GM21619 (cell line): Measurements from ENCODE around the gene TRIM28.
"Not testable (repeated sequence)": the region's sequence is repeated elsewhere in the genome, so short reads cannot be mapped to it uniquely, and the experiment has no call there.

ENCODE experiments used
- ATAC-seq: cut with Tn5 transposase; IDR thresholded peaks from one replicate; pipeline ENCODE4 v1.9.1; 2021; ENCODE audit not compliant: unreplicated experiment

Gene TRIM28

GRCh38 chr19:58543826-58544590 is at the start of gene TRIM28:
Gene TRIM28 (plus strand): TSS chr19:58544064. CDS start chr19:58544758, 694 bp downstream.
- ATAC-seq: peak; percentile 75

GRCh38 chr19:58497634-58498170 is 46.2 kb upstream of the TRIM28 start:
- no peak for ATAC-seq

GRCh38 chr19:58498316-58499020 is 45.4 kb upstream of the TRIM28 start:
- no peak for ATAC-seq

- peak; percentile 78 for ATAC-seq
Measured at GRCh38 chr19:58499021-58499927, 44.6 kb upstream of the TRIM28 start.

GRCh38 chr19:58500242-58500641 is 43.6 kb upstream of the TRIM28 start:
- ATAC-seq: no peak

GRCh38 chr19:58507602-58508223 is 36.2 kb upstream of the TRIM28 start:
- ATAC-seq: not testable (repeated sequence)

GRCh38 chr19:58509731-58510083 is 34.2 kb upstream of the TRIM28 start:
- no peak for ATAC-seq

- no peak for ATAC-seq
Measured at GRCh38 chr19:58510084-58510862, 33.6 kb upstream of the TRIM28 start.

- no peak for ATAC-seq
Measured at GRCh38 chr19:58511353-58512208, 32.3 kb upstream of the TRIM28 start, which contains the start of gene SLC27A5. Gene SLC27A5 (minus strand): TSS chr19:58511992. CDS start chr19:58511955, 37 bp downstream.

GRCh38 chr19:58513213-58513693 is 30.6 kb upstream of the TRIM28 start:
- ATAC-seq: no peak

- ATAC-seq: peak; percentile 54
Measured at GRCh38 chr19:58513694-58514563, 29.9 kb upstream of the TRIM28 start.

GRCh38 chr19:58514564-58515022 is 29.3 kb upstream of the TRIM28 start:
- ATAC-seq: no peak

GRCh38 chr19:58515259-58515658 is 28.6 kb upstream of the TRIM28 start:
- no peak for ATAC-seq

GRCh38 chr19:58516246-58516836 is 27.5 kb upstream of the TRIM28 start:
- ATAC-seq: no peak

GRCh38 chr19:58516964-58517833 is 26.7 kb upstream of the TRIM28 start:
- ATAC-seq: no peak
